Measurements from ENCODE around the gene DYNC1LI2. TPM values are rescaled to one million over a fixed set of nuclear protein-coding genes. Genes with fewer than 3 reads are reported as not detected.

The DYNC1LI2 gene
- total RNA-seq, 1 donor from 2014 or later = 104 TPM

DNA sequence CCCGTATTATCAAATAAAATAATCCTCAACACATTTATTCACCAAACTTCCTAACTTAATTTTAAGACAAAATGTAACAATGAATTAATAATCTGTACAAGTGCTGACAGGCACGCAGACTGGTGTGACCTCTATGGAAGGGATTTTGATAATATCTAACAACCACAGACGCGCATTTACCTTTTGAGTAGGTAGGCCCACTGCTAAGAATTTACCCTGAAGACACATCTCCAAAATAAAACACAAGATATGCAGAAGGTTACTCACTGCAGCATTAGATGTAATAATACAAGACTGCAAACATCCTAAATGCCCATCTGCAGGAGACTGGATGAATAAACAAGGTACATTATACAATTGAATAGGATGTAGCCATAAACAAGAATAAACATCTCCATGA, 32.2 kb downstream of the DYNC1LI2 start:
- no peak for TF ChIP-seq EZH2phosphoT487 (IDR thresholded peaks at IDR 0.05)
- no peak for TF ChIP-seq EZH2 (IDR thresholded peaks at IDR 0.05)
- TF ChIP-seq, protein P1, sequence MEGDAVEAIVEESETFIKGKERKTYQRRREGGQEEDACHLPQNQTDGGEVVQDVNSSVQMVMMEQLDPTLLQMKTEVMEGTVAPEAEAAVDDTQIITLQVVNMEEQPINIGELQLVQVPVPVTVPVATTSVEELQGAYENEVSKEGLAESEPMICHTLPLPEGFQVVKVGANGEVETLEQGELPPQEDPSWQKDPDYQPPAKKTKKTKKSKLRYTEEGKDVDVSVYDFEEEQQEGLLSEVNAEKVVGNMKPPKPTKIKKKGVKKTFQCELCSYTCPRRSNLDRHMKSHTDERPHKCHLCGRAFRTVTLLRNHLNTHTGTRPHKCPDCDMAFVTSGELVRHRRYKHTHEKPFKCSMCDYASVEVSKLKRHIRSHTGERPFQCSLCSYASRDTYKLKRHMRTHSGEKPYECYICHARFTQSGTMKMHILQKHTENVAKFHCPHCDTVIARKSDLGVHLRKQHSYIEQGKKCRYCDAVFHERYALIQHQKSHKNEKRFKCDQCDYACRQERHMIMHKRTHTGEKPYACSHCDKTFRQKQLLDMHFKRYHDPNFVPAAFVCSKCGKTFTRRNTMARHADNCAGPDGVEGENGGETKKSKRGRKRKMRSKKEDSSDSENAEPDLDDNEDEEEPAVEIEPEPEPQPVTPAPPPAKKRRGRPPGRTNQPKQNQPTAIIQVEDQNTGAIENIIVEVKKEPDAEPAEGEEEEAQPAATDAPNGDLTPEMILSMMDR (IDR thresholded peaks at IDR 0.05) = no peak
- no peak overlapping the region for H3K4me2 ChIP-seq
- no peak overlapping the region for H2AFZ ChIP-seq (replicated peaks)
- H3F3A ChIP-seq (ENCODE audit: low read depth) = peaks cover 23% of the 10 kb centered on the region
- no peak overlapping the region for H3K27ac ChIP-seq
- H3K4me3 ChIP-seq = no peak overlapping the region
- peaks cover 27% of the 10 kb centered on the region for H3K36me3 Mint-ChIP-seq
- H3K9me3 Mint-ChIP-seq = no peaks in the 10 kb centered on the region
- H3K27me3 ChIP-seq = no peaks in the 10 kb centered on the region
- H3K9me3 ChIP-seq (ENCODE audit: low read depth) = no peaks in the 10 kb centered on the region
- peaks cover 6% of the 10 kb centered on the region for H3K36me3 ChIP-seq
- peaks cover 5% of the 10 kb centered on the region for H4K20me1 ChIP-seq (ENCODE audit: low read depth)
- H3K79me2 ChIP-seq (ENCODE audit: low read depth) = no peaks in the 10 kb centered on the region
- no peaks in the 10 kb centered on the region for H3K4me1 ChIP-seq
- H3K27ac Mint-ChIP-seq = no peak overlapping the region
- no peaks in the 10 kb centered on the region for H3K4me1 Mint-ChIP-seq
- no peak overlapping the region for H3K9ac ChIP-seq
- peaks cover 2% of the 10 kb centered on the region for H3K27me3 Mint-ChIP-seq (ENCODE audit: insufficient read depth, low read depth)
- DNase-seq (ENCODE audit: low spot score) = no peak
- H3K4me3 Mint-ChIP-seq = no peak overlapping the region

DNA sequence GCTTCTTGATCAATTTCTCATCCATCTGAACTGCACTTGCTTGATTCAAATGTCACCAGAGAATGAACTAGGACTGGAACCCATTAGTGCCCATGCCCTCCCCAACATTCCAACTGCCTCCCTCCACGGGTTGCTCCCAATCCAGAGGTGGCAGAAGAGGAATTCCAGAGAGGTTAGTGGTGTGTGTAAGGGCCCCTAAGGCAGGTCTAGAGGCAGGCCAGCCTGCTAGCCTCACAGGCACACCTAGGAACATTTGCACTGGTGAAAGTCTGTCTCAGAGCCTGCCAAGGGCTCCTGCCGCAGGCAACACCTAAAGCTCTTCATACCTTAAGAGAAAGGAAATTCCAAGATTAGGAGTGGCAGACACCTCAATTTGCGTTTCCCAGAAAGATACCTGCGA, 33.6 kb downstream of the DYNC1LI2 start:
- no peak overlapping the region for H3K4me3 Mint-ChIP-seq
- peaks cover 6% of the 10 kb centered on the region for H3K36me3 ChIP-seq
- H4K20me1 ChIP-seq (ENCODE audit: low read depth) = peaks cover 5% of the 10 kb centered on the region
- peaks cover 2% of the 10 kb centered on the region for H3K27me3 Mint-ChIP-seq (ENCODE audit: insufficient read depth, low read depth)
- H3K4me3 ChIP-seq = no peak overlapping the region
- H3K9me3 ChIP-seq (ENCODE audit: low read depth) = no peaks in the 10 kb centered on the region
- DNase-seq (ENCODE audit: low spot score) = no peak
- no peaks in the 10 kb centered on the region for H3K27me3 ChIP-seq
- no peak overlapping the region for H3K4me2 ChIP-seq
- no peaks in the 10 kb centered on the region for H3K9me3 Mint-ChIP-seq
- H3K36me3 Mint-ChIP-seq = peaks cover 15% of the 10 kb centered on the region
- no peaks in the 10 kb centered on the region for H3K4me1 Mint-ChIP-seq
- no peak overlapping the region for H3K27ac Mint-ChIP-seq
- no peaks in the 10 kb centered on the region for H3K4me1 ChIP-seq
- H3F3A ChIP-seq (ENCODE audit: low read depth) = peaks cover 23% of the 10 kb centered on the region
- no peak overlapping the region for H2AFZ ChIP-seq (replicated peaks)
- H3K79me2 ChIP-seq (ENCODE audit: low read depth) = no peaks in the 10 kb centered on the region
- H3K27ac ChIP-seq = no peak overlapping the region
- TF ChIP-seq, protein P1 (IDR thresholded peaks at IDR 0.05) = no peak
- H3K9ac ChIP-seq = no peak overlapping the region

DNA sequence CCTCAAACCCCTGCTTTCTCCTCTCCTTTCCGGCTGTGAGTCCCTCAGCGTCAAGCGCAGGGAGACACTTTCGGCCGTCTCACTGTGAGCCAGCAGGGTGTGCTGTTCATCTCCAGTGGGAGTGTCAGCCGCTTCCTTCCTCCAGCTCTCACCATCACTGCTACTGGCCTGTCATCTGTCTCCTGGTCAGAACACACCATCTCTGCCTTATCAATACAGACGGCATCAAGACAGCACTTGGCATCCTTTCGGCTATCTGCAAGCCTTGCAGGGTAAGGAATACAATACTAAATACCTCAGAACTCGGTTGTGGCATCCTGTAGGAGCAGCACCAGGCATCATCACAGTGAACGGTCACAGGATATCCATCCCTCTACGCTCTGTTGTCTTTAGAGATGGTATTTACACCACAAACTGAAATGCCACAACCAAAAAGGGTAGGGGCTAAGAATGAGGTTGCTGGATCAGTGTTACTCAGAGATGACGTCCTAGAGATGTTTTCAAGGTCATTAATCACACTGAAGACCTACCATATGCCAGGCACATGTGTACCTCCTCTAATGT, 34.2 kb downstream of the DYNC1LI2 start:
- Histone ChIP-seq H3F3A (ENCODE audit: low read depth) (peaks cover 23% of the 10 kb centered on the region), H3K27me3 (no peaks in the 10 kb centered on the region), H3K9me3 (ENCODE audit: low read depth) (no peaks in the 10 kb centered on the region), H3K4me2 (no peak overlapping the region), H3K36me3 (peaks cover 5% of the 10 kb centered on the region), H3K4me1 (no peaks in the 10 kb centered on the region), H3K4me3 (no peak overlapping the region), H3K27ac (no peak overlapping the region), H3K79me2 (ENCODE audit: low read depth) (no peaks in the 10 kb centered on the region), H3K9ac (no peak overlapping the region), H2AFZ (replicated peaks) (no peak overlapping the region), H4K20me1 (ENCODE audit: low read depth) (peaks cover 5% of the 10 kb centered on the region)
- peak; percentile 61 for DNase-seq (ENCODE audit: low spot score)
- TF ChIP-seq, protein P1 (IDR thresholded peaks at IDR 0.05) = peak; percentile 59
- TF ChIP-seq EZH2phosphoT487 (IDR thresholded peaks at IDR 0.05) = no peak
- Mint-ChIP-seq H3K4me3 (no peak overlapping the region), H3K27ac (no peak overlapping the region), H3K9me3 (peaks cover 3% of the 10 kb centered on the region), H3K36me3 (peaks cover 12% of the 10 kb centered on the region), H3K27me3 (ENCODE audit: insufficient read depth, low read depth) (peaks cover 5% of the 10 kb centered on the region), H3K4me1 (no peaks in the 10 kb centered on the region)
